ENCODE measurements around the gene FXYD7. TPM values are rescaled to one million over a fixed set of nuclear protein-coding genes. Genes with fewer than 3 reads are reported as not detected.

The FXYD7 gene, protein sequence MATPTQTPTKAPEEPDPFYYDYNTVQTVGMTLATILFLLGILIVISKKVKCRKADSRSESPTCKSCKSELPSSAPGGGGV
- not detected in 2 replicates for total RNA-seq (2022)
- not detected for Bru-seq, nascent RNA
- BruChase-seq, experiment 1, labeled RNA remaining after a 6-hour chase, result not detected
- not detected for BruChase-seq, experiment 2, labeled RNA remaining after a 2-hour chase
- long read RNA-seq, partial matches to known transcripts, result 0 of 1 reads
- long read RNA-seq, other reads (novel, unspliced or antisense), result 1 of 1 reads

GRCh38 chr19:35143231-35143715 is at the start of gene FXYD7:
Gene FXYD7, plus strand, starts transcription at chr19:35143255. Its CDS starts 79 bp downstream, at chr19:35143334.
- TF ChIP-seq CTCF (IDR thresholded peaks at IDR 0.05; ENCODE audit: unreplicated experiment), result peak; percentile 0
- Mint-ChIP-seq H3K4me1 (ENCODE audit: insufficient read depth, unreplicated experiment) (peaks cover 15% of the 10 kb centered on the region), H3K27ac (ENCODE audit: low read depth, unreplicated experiment) (no peak within 1 kb of the TSS), H3K4me3 (ENCODE audit: unreplicated experiment) (no peak within 1 kb of the TSS), H3K36me3 (ENCODE audit: insufficient read depth, unreplicated experiment) (no peaks in the 10 kb centered on the region), H3K27me3 (ENCODE audit: insufficient read depth, unreplicated experiment) (peaks cover 19% of the 10 kb centered on the region), H3K9me3 (ENCODE audit: unreplicated experiment) (no peaks in the 10 kb centered on the region)
- ChIA-PET CTCF (interaction anchor here (0.5 to 1.7 kb wide), 7 partner anchors 11 to 796 kb away, joined by 3 to 7 read pairs (median 4); partner anchors contain the start of genes FXYD5 and HAMP), POLR2A (interaction anchor here (0.7 kb wide), 1 partner anchor 10 kb away, joined by 4 read pairs; no protein-coding TSS in a partner anchor)
- DNase-seq (ENCODE audit: unreplicated experiment), result no peak
- intact Hi-C loops (cut with micrococcal nuclease), result loop anchor here (10.0 kb wide), 1 partner anchor 322 kb away; no protein-coding TSS in a partner anchor
- no TSS peak for BruUV-seq (replicated peaks)

DNA sequence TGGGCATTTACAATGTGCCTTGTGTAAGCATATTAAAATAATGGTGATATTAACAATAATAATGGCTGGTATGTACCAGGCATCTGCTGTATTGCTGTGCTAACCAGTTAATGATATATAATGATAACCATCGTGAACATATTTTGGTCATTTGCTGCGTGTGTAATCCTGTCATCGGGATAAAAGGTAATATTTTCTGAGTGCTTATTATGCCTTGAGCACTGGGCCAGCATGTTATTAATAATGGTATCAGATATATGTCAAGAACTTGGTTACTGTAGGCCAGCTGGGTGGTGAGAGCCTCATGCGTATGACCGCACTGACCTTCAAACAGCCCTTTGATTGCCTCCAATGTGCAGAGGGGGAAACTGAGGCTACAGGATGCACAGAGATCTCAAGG is 49.6 kb upstream of the FXYD7 start:
- no peak for TF ChIP-seq CTCF (IDR thresholded peaks at IDR 0.05; ENCODE audit: unreplicated experiment)
- Mint-ChIP-seq H3K27ac (ENCODE audit: low read depth, unreplicated experiment) (no peak overlapping the region), H3K4me1 (ENCODE audit: insufficient read depth, unreplicated experiment) (peaks cover 18% of the 10 kb centered on the region), H3K4me3 (ENCODE audit: unreplicated experiment) (no peak overlapping the region), H3K27me3 (ENCODE audit: insufficient read depth, unreplicated experiment) (no peaks in the 10 kb centered on the region), H3K9me3 (ENCODE audit: unreplicated experiment) (no peaks in the 10 kb centered on the region), H3K36me3 (ENCODE audit: insufficient read depth, unreplicated experiment) (no peaks in the 10 kb centered on the region)
- no TSS peak for BruUV-seq (replicated peaks)
- intact Hi-C loops (cut with micrococcal nuclease), result no loop called here
- no peak for DNase-seq (ENCODE audit: unreplicated experiment)
- ChIA-PET POLR2A (no interaction called here), CTCF (interaction anchor here (0.6 to 4.7 kb wide), 4 partner anchors 27 to 50 kb away, joined by 3 to 34 read pairs (median 24); partner anchors contain the start of gene LGI4)

DNA sequence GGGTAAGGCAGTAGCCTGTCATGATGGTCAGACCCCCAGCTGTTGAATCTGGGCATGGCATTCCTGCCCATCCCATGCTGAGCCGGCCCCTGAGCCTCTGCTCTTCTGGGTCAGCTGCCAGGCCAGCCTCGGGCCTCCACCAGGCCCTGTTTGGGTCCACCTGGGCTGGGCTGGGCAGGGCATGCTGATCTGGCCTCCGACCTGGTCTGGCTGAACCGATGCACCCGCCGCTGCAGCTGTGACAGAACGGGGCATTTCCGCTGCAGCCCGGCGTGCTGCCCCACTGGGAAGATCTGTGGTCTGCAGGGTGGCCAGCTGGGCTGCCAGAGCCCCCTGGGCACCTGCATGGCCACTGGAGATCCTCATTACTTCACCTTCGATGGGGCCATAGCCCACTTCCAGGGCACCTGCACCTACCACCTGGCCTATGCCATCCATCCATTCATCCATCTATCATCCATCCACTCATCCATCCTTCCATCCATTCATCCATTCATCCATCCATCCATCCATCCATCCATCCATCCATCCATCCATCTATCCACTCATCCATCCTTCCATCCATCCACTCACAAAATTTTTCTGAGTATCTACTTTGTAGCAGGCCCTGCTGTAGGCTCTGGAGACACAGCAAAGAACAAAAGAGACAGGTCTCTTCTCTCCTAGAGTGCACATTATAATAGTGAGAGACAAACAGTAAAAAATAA is 49.0 kb upstream of the FXYD7 start:
- Mint-ChIP-seq H3K36me3 (ENCODE audit: insufficient read depth, unreplicated experiment) (no peaks in the 10 kb centered on the region), H3K27ac (ENCODE audit: low read depth, unreplicated experiment) (no peak overlapping the region), H3K27me3 (ENCODE audit: insufficient read depth, unreplicated experiment) (no peaks in the 10 kb centered on the region), H3K4me1 (ENCODE audit: insufficient read depth, unreplicated experiment) (peaks cover 13% of the 10 kb centered on the region), H3K4me3 (ENCODE audit: unreplicated experiment) (no peak overlapping the region), H3K9me3 (ENCODE audit: unreplicated experiment) (no peaks in the 10 kb centered on the region)
- POLR2A ChIA-PET, result no interaction called here
- no TSS peak for BruUV-seq (replicated peaks)
- CTCF ChIA-PET, result interaction anchor here (0.6 to 4.7 kb wide), 4 partner anchors 27 to 50 kb away, joined by 3 to 34 read pairs (median 24); partner anchors contain the start of gene LGI4
- intact Hi-C loops (cut with micrococcal nuclease), result no loop called here
- no peak for DNase-seq (ENCODE audit: unreplicated experiment)
- no peak for TF ChIP-seq CTCF (IDR thresholded peaks at IDR 0.05; ENCODE audit: unreplicated experiment)

- Mint-ChIP-seq H3K27me3 (ENCODE audit: insufficient read depth, unreplicated experiment) (no peaks in the 10 kb centered on the region), H3K36me3 (ENCODE audit: insufficient read depth, unreplicated experiment) (no peaks in the 10 kb centered on the region), H3K4me3 (ENCODE audit: unreplicated experiment) (no peak overlapping the region), H3K27ac (ENCODE audit: low read depth, unreplicated experiment) (no peak overlapping the region), H3K9me3 (ENCODE audit: unreplicated experiment) (no peaks in the 10 kb centered on the region), H3K4me1 (ENCODE audit: insufficient read depth, unreplicated experiment) (peaks cover 13% of the 10 kb centered on the region)
- no TSS peak for BruUV-seq (replicated peaks)
- ChIA-PET POLR2A (no interaction called here), CTCF (interaction anchor here (1.0 to 3.7 kb wide), 2 partner anchors 28 to 51 kb away, joined by 3 to 23 read pairs; no protein-coding TSS in a partner anchor)
- DNase-seq (ENCODE audit: unreplicated experiment), result no peak
- intact Hi-C loops (cut with micrococcal nuclease), result no loop called here
- TF ChIP-seq CTCF (IDR thresholded peaks at IDR 0.05; ENCODE audit: unreplicated experiment), result no peak
These were observed 48.4 kb upstream of the FXYD7 start for GRCh38 chr19:35094656-35095055.

Data from MCF 10A (cell line).